Panc1 (cell line): ENCODE measurements around the gene SH3PXD2A.

Experiments
- CTCF ChIP-seq: fragments of 450-650 bp; IDR thresholded peaks from 2 replicates; pipeline ENCODE4 v1.5.1; 2017; ENCODE audit warnings: mild to moderate bottlenecking
- POLR2AphosphoS5 ChIP-seq: IDR thresholded peaks from 2 replicates; pipeline ENCODE4 v1.6.1; 2012; ENCODE audit warnings: mild to moderate bottlenecking, low read depth, low read length, moderate library complexity
- SIN3A ChIP-seq: IDR thresholded peaks from 2 replicates; pipeline ENCODE4 v1.6.1; 2012; ENCODE audit warnings: low read depth, mild to moderate bottlenecking, low read length, moderate library complexity, borderline replicate concordance; ENCODE audit not compliant: insufficient read depth

- TF ChIP-seq POLR2AphosphoS5 (no peak), CTCF (no peak), SIN3A (no peak)
Measured at GRCh38 chr10:103749779-103750178, 105.6 kb downstream of the SH3PXD2A start.
